Measurements from ENCODE around the gene AIG1.

DNA sequence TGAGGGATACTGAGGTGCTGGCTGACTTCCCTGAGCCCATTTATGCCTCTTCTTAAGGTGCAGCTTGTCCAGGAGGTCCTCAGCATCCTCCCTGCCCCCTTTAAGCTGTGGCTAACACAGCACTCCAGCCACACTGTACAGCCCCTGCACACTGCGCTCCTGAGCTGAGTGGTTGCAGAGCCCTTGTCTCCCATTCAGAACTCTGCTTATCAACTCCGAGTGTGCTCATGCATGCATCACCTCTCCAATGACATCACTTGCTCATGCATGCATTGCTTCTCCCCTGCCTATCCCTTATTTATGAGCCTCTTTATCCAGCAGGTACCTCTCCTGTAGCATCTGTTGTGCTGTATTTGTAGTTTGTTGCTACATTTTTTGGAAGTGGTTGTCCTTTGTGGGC, 124.6 kb downstream of the AIG1 start:
- TF ChIP-seq, protein P1, sequence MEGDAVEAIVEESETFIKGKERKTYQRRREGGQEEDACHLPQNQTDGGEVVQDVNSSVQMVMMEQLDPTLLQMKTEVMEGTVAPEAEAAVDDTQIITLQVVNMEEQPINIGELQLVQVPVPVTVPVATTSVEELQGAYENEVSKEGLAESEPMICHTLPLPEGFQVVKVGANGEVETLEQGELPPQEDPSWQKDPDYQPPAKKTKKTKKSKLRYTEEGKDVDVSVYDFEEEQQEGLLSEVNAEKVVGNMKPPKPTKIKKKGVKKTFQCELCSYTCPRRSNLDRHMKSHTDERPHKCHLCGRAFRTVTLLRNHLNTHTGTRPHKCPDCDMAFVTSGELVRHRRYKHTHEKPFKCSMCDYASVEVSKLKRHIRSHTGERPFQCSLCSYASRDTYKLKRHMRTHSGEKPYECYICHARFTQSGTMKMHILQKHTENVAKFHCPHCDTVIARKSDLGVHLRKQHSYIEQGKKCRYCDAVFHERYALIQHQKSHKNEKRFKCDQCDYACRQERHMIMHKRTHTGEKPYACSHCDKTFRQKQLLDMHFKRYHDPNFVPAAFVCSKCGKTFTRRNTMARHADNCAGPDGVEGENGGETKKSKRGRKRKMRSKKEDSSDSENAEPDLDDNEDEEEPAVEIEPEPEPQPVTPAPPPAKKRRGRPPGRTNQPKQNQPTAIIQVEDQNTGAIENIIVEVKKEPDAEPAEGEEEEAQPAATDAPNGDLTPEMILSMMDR (conservative IDR thresholded peaks at IDR 0.05; ENCODE audit: low read depth, low read length): no peak
- TF ChIP-seq, protein P2, sequence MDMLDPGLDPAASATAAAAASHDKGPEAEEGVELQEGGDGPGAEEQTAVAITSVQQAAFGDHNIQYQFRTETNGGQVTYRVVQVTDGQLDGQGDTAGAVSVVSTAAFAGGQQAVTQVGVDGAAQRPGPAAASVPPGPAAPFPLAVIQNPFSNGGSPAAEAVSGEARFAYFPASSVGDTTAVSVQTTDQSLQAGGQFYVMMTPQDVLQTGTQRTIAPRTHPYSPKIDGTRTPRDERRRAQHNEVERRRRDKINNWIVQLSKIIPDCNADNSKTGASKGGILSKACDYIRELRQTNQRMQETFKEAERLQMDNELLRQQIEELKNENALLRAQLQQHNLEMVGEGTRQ (IDR thresholded peaks at IDR 0.05; ENCODE audit: low read depth, low read length): no peak
- TF ChIP-seq POLR2A (IDR thresholded peaks at IDR 0.05; ENCODE audit: low read depth, low read length) (no peak), MAFK (IDR thresholded peaks at IDR 0.05; ENCODE audit: low read depth, low read length) (no peak), FOS (IDR thresholded peaks at IDR 0.05; ENCODE audit: low read depth, low read length) (no peak), SMC3 (IDR thresholded peaks at IDR 0.05; ENCODE audit: low read depth, low read length) (no peak), NFE2L2 (IDR thresholded peaks at IDR 0.05; ENCODE audit: low read depth, low read length) (no peak), RAD21 (IDR thresholded peaks at IDR 0.05; ENCODE audit: low read length) (no peak), CEBPB (IDR thresholded peaks at IDR 0.05; ENCODE audit: low read depth, low read length) (no peak), RFX5 (IDR thresholded peaks at IDR 0.05; ENCODE audit: low read depth, low read length) (no peak), BHLHE40 (IDR thresholded peaks at IDR 0.05; ENCODE audit: low read depth, low read length) (no peak)
- TF ChIP-seq, protein P3, sequence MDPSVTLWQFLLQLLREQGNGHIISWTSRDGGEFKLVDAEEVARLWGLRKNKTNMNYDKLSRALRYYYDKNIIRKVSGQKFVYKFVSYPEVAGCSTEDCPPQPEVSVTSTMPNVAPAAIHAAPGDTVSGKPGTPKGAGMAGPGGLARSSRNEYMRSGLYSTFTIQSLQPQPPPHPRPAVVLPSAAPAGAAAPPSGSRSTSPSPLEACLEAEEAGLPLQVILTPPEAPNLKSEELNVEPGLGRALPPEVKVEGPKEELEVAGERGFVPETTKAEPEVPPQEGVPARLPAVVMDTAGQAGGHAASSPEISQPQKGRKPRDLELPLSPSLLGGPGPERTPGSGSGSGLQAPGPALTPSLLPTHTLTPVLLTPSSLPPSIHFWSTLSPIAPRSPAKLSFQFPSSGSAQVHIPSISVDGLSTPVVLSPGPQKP (IDR thresholded peaks at IDR 0.05; ENCODE audit: borderline replicate concordance, low read depth, low read length): no peak
